Mammary epithelial cell (primary cell): ENCODE data around the gene PEMT.

Experiments
- CTCF ChIP-seq, 2 donors: IDR thresholded peaks in 1 of 2; conservative IDR thresholded peaks in 1 of 2; 2 replicates each; pipeline ENCODE4 v1.5.1; 2011 to 2012; ENCODE audit warnings: inconsistent platforms in 2 of 2, low read length in 2 of 2, mild to moderate bottlenecking in 2 of 2, control low read depth in 1 of 2, low read depth in 1 of 2; ENCODE audit not compliant: insufficient read depth in 1 of 2; ENCODE audit errors: extremely low read depth in 1 of 2
- EZH2 ChIP-seq: IDR thresholded peaks from 2 replicates; pipeline ENCODE4 v1.6.1; 2012; ENCODE audit warnings: low read length, inconsistent platforms, borderline replicate concordance

GRCh38 chr17:17497065-17497844 lies 94.3 kb downstream of the PEMT start:
- TF ChIP-seq CTCF (conservative IDR thresholded peaks at IDR 0.05 in 1 of 2, IDR thresholded peaks at IDR 0.05 in 1 of 2; ENCODE audit: extremely low read depth in 1 of 2, insufficient read depth in 1 of 2, low read depth in 1 of 2, low read length in 2 of 2) (no peak), EZH2 (no peak)
